H1 (cell line): ENCODE measurements around the gene MYO7B. TPM values are rescaled to one million over a fixed set of nuclear protein-coding genes. Genes with fewer than 3 reads are reported as not detected.

Experiments
- KDM4A ChIP-seq: IDR thresholded peaks from one replicate; pipeline ENCODE4 v1.7.1; 2012; ENCODE audit warnings: low read depth, mild to moderate bottlenecking, moderate library complexity, low read length, inconsistent platforms; ENCODE audit not compliant: severe bottlenecking
- SIN3A ChIP-seq, 2 experiments: IDR thresholded peaks in 1 of 2; conservative IDR thresholded peaks in 1 of 2; 2 replicates each; pipeline ENCODE4 v1.6.1; 2011 to 2012; ENCODE audit warnings: low read length in 2 of 2, improper control_type of control experiment in 1 of 2, low read depth in 1 of 2, mild to moderate bottlenecking in 1 of 2
- polyA plus RNA-seq, 7 experiments: library from polyadenylated mRNA; depleted of rRNA in 3 of 7; stranded (reverse) in 5 of 7; unstranded in 2 of 7; fragments of >200 nt in 5 of 7; fragments of 200-250 nt in 2 of 7; gene quantifications; 1 replicate in 5 of 7; 2 replicates in 1 of 7; 4 replicates in 1 of 7; pipeline versions ENCODE4 v1.2.1 to v1.2.3, GENCODE V29; 2011 to 2013; ENCODE audit warnings: missing spikeins in 2 of 7, mixed read lengths in 2 of 7
- total RNA-seq: library from RNA; stranded (reverse); fragmentation: NEBNext Ultra II Directional; extraction: Animal tissue kit (Norgen Biotek cat#: 25700); gene quantifications from 2 replicates; pipeline ENCODE4 v1.2.1, GENCODE V29; 2021

Gene MYO7B
- total and polyA plus RNA-seq, 2 of the 8 experiments (the other 6 are each of a cell fraction or from before 2014, with no cell fraction given): not detected

GRCh38 chr2:127563458-127564428 is 28.3 kb downstream of the MYO7B start (continued):
- TF ChIP-seq KDM4A: no peak
- no peak for TF ChIP-seq SIN3A (conservative IDR thresholded peaks at IDR 0.05 in 1 of 2, IDR thresholded peaks at IDR 0.05 in 1 of 2; ENCODE audit: low read depth in 1 of 2, low read length in 2 of 2)
